K562 (cell line): Measurements from ENCODE around the gene MINDY3. TPM values are rescaled to one million over a fixed set of nuclear protein-coding genes. Genes with fewer than 3 reads are reported as not detected.

Source experiments
- ATAC-seq: fragments of 200-7000 bp; cut with Tn5 transposase; 3 replicates; pipeline ENCODE4 v1.9.1; 2020; ENCODE audit warnings: moderate library complexity
- BruUV-seq: library from RNA; stranded (reverse); fragments of 400-500 nt; replicated peaks from 2 replicates; lab custom pipeline; 2021; lab: Mats Ljungman, UMichigan
- CTCF ChIA-PET: fragments of 300-600 bp; formaldehyde crosslinking; extraction: SDS; loops from one replicate; lab custom pipeline; 2021; ENCODE audit warnings: low intra/inter-chr PET ratio; lab: Yijun Ruan, JAX
- POLR2A ChIA-PET: fragments of 300-600, 350-650 bp; sonication (Branson Sonifier 250); formaldehyde crosslinking; extraction: SDS; loops from one replicate; lab custom pipeline; 2021; ENCODE audit warnings: antibody characterized with exemption, inconsistent platforms; lab: Yijun Ruan, JAX
- DNase-seq, 4 experiments: peaks; one replicate each; pipeline versions ENCODE4 v3.0.0 to v3.0.0-alpha.2; 2011 to 2018; ENCODE audit warnings: low spot score in 3 of 4, mixed read lengths in 3 of 4; ENCODE audit errors: extremely low read depth in 1 of 4
- FAIRE-seq: peaks from 2 replicates; lab custom pipeline; 2011; peaks lifted over from hg19 to GRCh38; lab: Jason Lieb, UNC
- H2AFZ ChIP-seq: 2 replicates; pipeline ENCODE4 v1.6.0; 2011; ENCODE audit warnings: low read depth, low read length, control low read depth, inconsistent platforms
- H3K27ac ChIP-seq: fragments of 200-600 bp; 3 replicates; pipeline ENCODE4 v1.8.0; 2011; ENCODE audit warnings: low read depth, mild to moderate bottlenecking, control low read depth, inconsistent platforms, low read length, moderate library complexity, mixed read lengths; ENCODE audit errors: extremely low read depth
- H3K27me3 ChIP-seq, 2 experiments: fragments of 300-600 bp in 1 of 2; 2 replicates in 1 of 2; 3 replicates in 1 of 2; pipeline versions ENCODE4 v1.6.0 to v1.8.0; 2011; ENCODE audit warnings: inconsistent platforms in 2 of 2, low read length in 2 of 2, mild to moderate bottlenecking in 1 of 2, mixed read lengths in 1 of 2, moderate library complexity in 1 of 2; ENCODE audit not compliant: control insufficient read depth in 2 of 2, insufficient read depth in 2 of 2
- H3K36me3 ChIP-seq: fragments of 300-600 bp; 3 replicates; pipeline ENCODE4 v1.8.0; 2011; ENCODE audit warnings: mild to moderate bottlenecking, low read length, inconsistent platforms; ENCODE audit not compliant: control insufficient read depth, insufficient read depth
- H3K4me1 ChIP-seq, 2 experiments: fragments of 200-600 bp in 1 of 2; replicated peaks in 1 of 2; 2 replicates in 1 of 2; 3 replicates in 1 of 2; pipeline versions ENCODE4 v1.5.1 to v1.8.0; 2011; ENCODE audit warnings: inconsistent platforms in 2 of 2, low read length in 2 of 2, mild to moderate bottlenecking in 1 of 2, mixed read lengths in 1 of 2, moderate library complexity in 1 of 2; ENCODE audit not compliant: control insufficient read depth in 2 of 2, insufficient read depth in 2 of 2
- H3K4me2 ChIP-seq: 2 replicates; pipeline ENCODE4 v1.6.1; 2011; ENCODE audit warnings: low read length, control low read depth, inconsistent platforms, mixed read lengths; ENCODE audit not compliant: insufficient read depth
- H3K4me3 ChIP-seq: fragments of 200-600 bp; sonication (generic), shearing (Covaris generic); 2 replicates; pipeline ENCODE4 v1.5.1; 2016; ENCODE audit warnings: control low read depth, inconsistent platforms
- H3K79me2 ChIP-seq: fragments of 200-600 bp; 3 replicates; pipeline ENCODE4 v1.8.0; 2011; ENCODE audit warnings: low read length, inconsistent platforms; ENCODE audit not compliant: control insufficient read depth, insufficient read depth
- H3K9ac ChIP-seq, 2 experiments: 2 replicates each; pipeline versions ENCODE4 v1.6.0 to v1.6.1; 2011; ENCODE audit warnings: low read depth in 2 of 2, low read length in 2 of 2, control low read depth in 1 of 2, inconsistent platforms in 1 of 2, mild to moderate bottlenecking in 1 of 2, mixed read lengths in 1 of 2; ENCODE audit not compliant: insufficient read depth in 1 of 2
- H3K9me1 ChIP-seq: one replicate; pipeline ENCODE4 v1.6.0; 2011; ENCODE audit warnings: inconsistent platforms, mild to moderate bottlenecking, low read length, moderate library complexity; ENCODE audit not compliant: control insufficient read depth, insufficient read depth
- H3K9me3 ChIP-seq: replicated peaks from 2 replicates; pipeline ENCODE4 v1.5.1; 2011; ENCODE audit warnings: low read depth, low read length, inconsistent platforms; ENCODE audit not compliant: control insufficient read depth, insufficient read depth
- H4K20me1 ChIP-seq: replicated peaks from 2 replicates; pipeline ENCODE4 v1.6.1; 2011; ENCODE audit warnings: low read length, inconsistent platforms, mixed read lengths; ENCODE audit not compliant: control insufficient read depth, insufficient read depth
- CEBPB ChIP-seq: fragments of 450-650 bp; IDR thresholded peaks from 2 replicates; pipeline ENCODE4 v1.6.1; 2016; ENCODE audit warnings: missing genetic modification characterization, missing compliant biosample characterization
- CHCHD3 ChIP-seq: fragments of 250-450 bp; sonication (Bioruptor Pico); IDR thresholded peaks from 2 replicates; pipeline ENCODE4 v2.1.2; 2022; ENCODE audit warnings: mild to moderate bottlenecking
- FOXJ2 ChIP-seq: fragments of 200-800 bp; sonication (Bioruptor generic); IDR thresholded peaks from 2 replicates; pipeline ENCODE4 v1.6.1; 2016; ENCODE audit warnings: missing genetic modification characterization, missing compliant biosample characterization
- WGBS: fragments of 100-300 bp; shearing (Covaris generic); methylation state at CpG from one replicate; pipeline ENCODE4 v1.1.6; 2016; ENCODE audit warnings: low coverage, mixed read lengths; ENCODE audit not compliant: insufficient coverage; ENCODE audit errors: missing lambda C conversion rate; 5-methylcytosine and 5-hydroxymethylcytosine counted together
- in situ Hi-C: fragments of 300-500 bp; cut with MboI; formaldehyde crosslinking; loops from 4 replicates; pipeline ENCODE4 v1.15.0; 2018; ENCODE audit warnings: inconsistent platforms, mixed read lengths
- intact Hi-C: fragments of 100-400 bp; cut with micrococcal nuclease; formaldehyde crosslinking; loops from 2 replicates; pipeline ENCODE4 v1.14.2; 2022
- polyA plus RNA-seq, 8 experiments: library from polyadenylated mRNA; depleted of rRNA in 4 of 8; stranded (reverse) in 5 of 8; unstranded in 3 of 8; fragments of >200 nt; fragmentation: Nextera tagmentation in 2 of 8; fragmentation: Illumina TruSeq in 1 of 8; extraction: Ambion mirVana in 2 of 8; extraction: Trizol in 1 of 8; gene quantifications; 2 replicates each; pipeline versions ENCODE4 v1.2.1 to v1.2.3, GENCODE V29; 2011 to 2014; ENCODE audit warnings: inconsistent platforms in 1 of 8, missing spikeins in 1 of 8
- total RNA-seq, 7 experiments: library from RNA; depleted of rRNA in 6 of 7; stranded (reverse); fragments of >200 nt in 6 of 7; fragmentation: Illumina TruSeq in 2 of 7; extraction: Trizol in 2 of 7; gene quantifications; 2 replicates each; pipeline versions ENCODE4 v1.2.1 to v1.2.3, GENCODE V29; 2011 to 2021; ENCODE audit warnings: low replicate concordance in 1 of 7
- TF ChIP-seq, protein P1 (sequence below), 3 experiments: fragments of 200-800 bp in 1 of 3; sonication (Bioruptor generic) in 1 of 3; sonication (generic) in 1 of 3; formaldehyde crosslinking in 1 of 3; IDR thresholded peaks; 2 replicates each; pipeline versions ENCODE4 v1.6.1 to v1.8.0; 2016 to 2022; ENCODE audit warnings: mild to moderate bottlenecking in 2 of 3, missing compliant biosample characterization in 2 of 3, missing genetic modification characterization in 2 of 3, missing genetic modification reagents in 1 of 3

The MINDY3 gene
- total and polyA plus RNA-seq, 9 of the 15 experiments (the other 6 are each of a cell fraction or from before 2014, with no cell fraction given), result 14.0 to 35.9 (median 23.6) TPM

DNA sequence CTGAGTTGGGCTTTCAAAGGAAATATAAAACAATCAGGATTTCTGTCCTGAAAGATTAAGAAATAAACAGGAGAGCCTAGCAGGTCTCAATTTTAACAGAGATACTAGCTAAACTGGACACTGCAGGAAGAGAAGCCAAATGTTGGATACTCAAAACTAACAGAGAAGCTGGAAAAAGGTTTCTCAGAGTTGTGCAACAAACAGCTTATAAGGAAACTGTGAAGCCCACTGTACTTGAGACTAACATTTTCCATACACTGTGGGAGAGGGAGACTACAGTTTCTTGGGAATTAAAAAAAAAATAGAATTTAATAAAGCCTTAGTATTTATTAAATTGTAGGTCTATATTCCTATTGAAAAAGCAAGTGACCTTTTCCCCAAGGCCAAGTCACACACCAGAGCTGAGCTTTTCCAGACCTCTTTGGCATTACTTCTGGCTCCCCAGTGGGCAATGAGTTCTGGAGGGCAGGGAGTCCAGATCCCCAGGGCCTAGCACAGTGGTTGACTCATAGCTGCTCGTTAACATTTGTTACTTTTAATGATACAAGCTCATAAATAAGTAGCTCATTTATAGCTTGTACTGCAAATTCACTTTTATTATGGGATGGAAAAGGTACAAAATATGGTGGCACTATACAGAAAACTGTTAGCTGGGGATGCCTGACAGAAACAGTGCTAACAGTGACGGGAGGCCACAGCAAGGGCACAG is 68.3 kb downstream of the MINDY3 start:
- 60% methylated on average over 2 of the region's 2 CpGs for WGBS
- 0 out of 2 replicates have a peak, but pooled peaks have one; percentile 11 for TF ChIP-seq CEBPB (tag)
- TF ChIP-seq CHCHD3 (CRISPR knock-in tag), result no peak
- TF ChIP-seq, protein P1, sequence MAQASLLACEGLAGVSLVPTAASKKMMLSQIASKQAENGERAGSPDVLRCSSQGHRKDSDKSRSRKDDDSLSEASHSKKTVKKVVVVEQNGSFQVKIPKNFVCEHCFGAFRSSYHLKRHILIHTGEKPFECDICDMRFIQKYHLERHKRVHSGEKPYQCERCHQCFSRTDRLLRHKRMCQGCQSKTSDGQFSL (CRISPR knock-in tag; IDR thresholded peaks at IDR 0.05), result no peak
- TF ChIP-seq, protein P1 (tag; IDR thresholded peaks at IDR 0.05), result no peak
- TF ChIP-seq FOXJ2 (tag), result no peak
- Histone ChIP-seq H3K36me3 (peaks cover 48% of the 10 kb centered on the region; the same call in 2 of the 3 replicates), H2AFZ (no peak overlapping the region), H3K4me2 (no peak overlapping the region), H4K20me1 (no peaks in the 10 kb centered on the region), H3K9ac (no peak overlapping the region), H3K27ac (no peak overlapping the region), H3K4me1 (peaks cover 6 to 21% of the 10 kb centered on the region in 2 experiments; a peak in 4 of 5 replicates), H3K9me1 (no peaks in the 10 kb centered on the region), H3K27me3 (no peaks in the 10 kb centered on the region), H3K4me3 (no peak overlapping the region), H3K79me2 (peaks cover 24% of the 10 kb centered on the region), H3K9me3 (no peaks in the 10 kb centered on the region)
- POLR2A ChIA-PET, result interaction anchor here (0.7 to 1.7 kb wide), 4 partner anchors 9 to 1813 kb away, joined by 3 to 4 read pairs (median 3); no protein-coding TSS in a partner anchor
- intact Hi-C loops (no loop called here), in situ Hi-C loops (no loop called here)
- DNase-seq (no peak), FAIRE-seq (no peak), ATAC-seq (no peak)
- BruUV-seq, result no TSS peak
- CTCF ChIA-PET, result no interaction called here
